OCI-LY7 (cell line): ENCODE measurements around the gene DPYSL4. TPM values are rescaled to one million over a fixed set of nuclear protein-coding genes. Genes with fewer than 3 reads are reported as not detected.

Experiments
- BruUV-seq: library from RNA; stranded (reverse); fragments of 400-500 nt; replicated peaks from 2 replicates; lab custom pipeline; 2021; lab: Mats Ljungman, UMichigan
- CTCF ChIA-PET: fragments of 300-600 bp; sonication (Branson Sonifier 250); formaldehyde crosslinking; loops from one replicate; lab custom pipeline; 2022; ENCODE audit warnings: antibody characterized with exemption; ENCODE audit not compliant: unreplicated experiment; lab: Charles Lee
- POLR2A ChIA-PET: fragments of 300-600 bp; sonication (Branson Sonifier 250); formaldehyde crosslinking; loops from one replicate; lab custom pipeline; 2022; ENCODE audit warnings: antibody characterized with exemption; lab: Charles Lee
- DNase-seq: peaks from one replicate; pipeline ENCODE4 v3.0.0-alpha.2; 2015; ENCODE audit warnings: low spot score
- H2AFZ ChIP-seq: fragments of 200-600 bp; sonication (generic), shearing (Covaris generic); 2 replicates; pipeline ENCODE4 v1.6.1; 2014; ENCODE audit warnings: mild to moderate bottlenecking, antibody characterized with exemption, low read length, moderate library complexity
- H3K27ac ChIP-seq: fragments of 200-600 bp; sonication (generic); 2 replicates; pipeline ENCODE4 v1.5.1; 2014; ENCODE audit warnings: mixed run types, low read depth, mild to moderate bottlenecking, moderate library complexity, low read length, inconsistent platforms; ENCODE audit not compliant: poor library complexity, severe bottlenecking
- H3K36me3 ChIP-seq: fragments of 200-600 bp; sonication (generic); 2 replicates; pipeline ENCODE4 v1.6.1; 2014; ENCODE audit warnings: mild to moderate bottlenecking, antibody characterized with exemption, low read length, moderate library complexity, mixed read lengths; ENCODE audit not compliant: insufficient read depth
- H3K4me1 ChIP-seq: fragments of 200-600 bp; sonication (generic); 2 replicates; pipeline ENCODE4 v1.5.1; 2014; ENCODE audit warnings: mild to moderate bottlenecking, low read length; ENCODE audit not compliant: insufficient read depth, poor library complexity, severe bottlenecking
- H3K4me2 ChIP-seq: fragments of 200-600 bp; sonication (generic); 2 replicates; pipeline ENCODE4 v1.6.1; 2014; ENCODE audit warnings: mild to moderate bottlenecking, low read length
- H3K4me3 ChIP-seq: fragments of 200-600 bp; sonication (generic); 2 replicates; pipeline ENCODE4 v1.5.1; 2014; ENCODE audit warnings: mild to moderate bottlenecking, low read depth, low read length; ENCODE audit not compliant: poor library complexity, severe bottlenecking
- H3K79me2 ChIP-seq: fragments of 200-600 bp; sonication (generic); 2 replicates; pipeline ENCODE4 v1.6.1; 2016; ENCODE audit warnings: low read depth, mild to moderate bottlenecking, low read length, moderate library complexity, mixed read lengths; ENCODE audit not compliant: insufficient read depth
- H3K9me2 ChIP-seq: fragments of 200-600 bp; sonication (generic); 2 replicates; pipeline ENCODE4 v1.6.1; 2016; ENCODE audit warnings: mild to moderate bottlenecking, low read length, mixed read lengths; ENCODE audit not compliant: insufficient read depth
- H3K9me3 ChIP-seq: fragments of 200-600 bp; sonication (generic); 2 replicates; pipeline ENCODE4 v1.6.1; 2014; ENCODE audit warnings: mild to moderate bottlenecking, mixed run types, low read length, mixed read lengths
- H4K20me1 ChIP-seq: fragments of 200-600 bp; sonication (generic); 2 replicates; pipeline ENCODE4 v1.6.1; 2014; ENCODE audit warnings: mild to moderate bottlenecking, antibody characterized with exemption, low read length, moderate library complexity, mixed read lengths; ENCODE audit not compliant: insufficient read depth
- CTCF ChIP-seq: fragments of 200-600 bp; sonication (generic); conservative IDR thresholded peaks from 2 replicates; pipeline ENCODE4 v1.5.1; 2014; ENCODE audit warnings: mild to moderate bottlenecking, antibody characterized with exemption, low read length, moderate library complexity, mixed read lengths
- EZH2phosphoT487 ChIP-seq: fragments of 200-600 bp; sonication (generic); IDR thresholded peaks from 2 replicates; pipeline ENCODE4 v1.6.1; 2018; ENCODE audit warnings: low read depth, borderline replicate concordance, mild to moderate bottlenecking, mixed run types, antibody characterized with exemption, low read length, moderate library complexity, mixed read lengths
- intact Hi-C: fragments of 100-400 bp; cut with micrococcal nuclease; formaldehyde crosslinking; loops from one replicate; pipeline ENCODE4 v1.10.0; 2022; ENCODE audit not compliant: unreplicated experiment
- total RNA-seq, 2 experiments: library from RNA; depleted of rRNA in 1 of 2; stranded (reverse); fragments of >200 nt in 1 of 2; shearing (Covaris generic) in 1 of 2; gene quantifications; 2 replicates each; pipeline ENCODE4 v1.2.3, GENCODE V29; 2014 to 2022

The DPYSL4 gene
- total RNA-seq, 2 experiments from 2014 or later: not detected

DNA sequence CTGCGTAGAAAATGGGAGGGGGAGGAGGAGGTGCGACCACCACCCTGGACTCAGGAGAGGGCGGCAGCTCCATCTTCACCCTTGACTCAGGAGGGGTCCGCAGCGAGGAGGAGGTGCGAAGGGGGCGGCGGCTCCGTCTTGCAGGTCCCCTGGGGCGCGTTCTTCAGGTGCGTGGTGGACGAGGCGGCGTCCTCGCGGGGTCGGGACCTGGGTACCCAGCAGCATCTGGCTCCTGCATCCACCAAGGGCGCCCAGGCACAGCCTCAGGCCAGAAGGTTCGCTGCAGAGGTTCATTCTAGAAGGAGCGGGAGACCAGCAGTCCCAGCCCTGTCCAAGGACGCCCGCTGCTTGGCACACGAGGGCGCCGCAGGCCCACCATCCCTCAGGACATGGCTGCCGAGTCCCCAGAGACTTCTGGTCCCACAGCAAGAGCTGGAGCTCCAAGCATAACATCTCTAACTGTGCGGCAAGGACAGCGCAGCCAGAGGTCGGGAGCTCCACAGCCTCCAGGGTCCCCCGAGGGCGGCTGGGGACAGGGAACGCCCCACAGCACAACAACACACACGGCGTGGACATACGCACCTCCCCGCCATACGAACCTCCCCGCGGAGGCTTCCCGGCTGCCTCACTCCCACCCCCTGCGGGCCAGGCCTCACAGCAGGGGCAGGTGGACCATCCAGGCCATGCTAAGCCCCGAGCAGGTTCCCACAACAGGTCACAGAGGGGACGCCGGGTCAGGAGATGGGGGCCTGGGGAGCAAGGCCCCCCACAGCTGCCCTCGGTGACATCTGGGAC, 16.8 kb upstream of the DPYSL4 start:
- H3K9me3 ChIP-seq: 0 out of 2 replicates have a peak, but pooled peaks cover 4% of the 10 kb centered on the region
- H3K27ac ChIP-seq: no peak overlapping the region
- H2AFZ ChIP-seq: no peak overlapping the region
- H3K4me2 ChIP-seq: no peak overlapping the region
- H3K4me3 ChIP-seq: no peak overlapping the region
- intact Hi-C loops: loop anchor here (10.0 kb wide), 1 partner anchor 255 kb away; no protein-coding TSS in a partner anchor
- no peaks in the 10 kb centered on the region for H3K4me1 ChIP-seq
- H3K79me2 ChIP-seq: no peaks in the 10 kb centered on the region
- CTCF ChIA-PET: no interaction called here
- DNase-seq: no peak
- no peaks in the 10 kb centered on the region for H3K9me2 ChIP-seq
- no peaks in the 10 kb centered on the region for H3K36me3 ChIP-seq
- H4K20me1 ChIP-seq: no peaks in the 10 kb centered on the region
- no TSS peak for BruUV-seq
- 0 out of 2 replicates have a peak, but pooled peaks have one; percentile 9 for TF ChIP-seq CTCF
- TF ChIP-seq EZH2phosphoT487: no peak
- POLR2A ChIA-PET: no interaction called here

- Histone ChIP-seq H2AFZ (no peak overlapping the region), H3K79me2 (no peaks in the 10 kb centered on the region), H3K9me3 (0 out of 2 replicates have a peak, but pooled peaks cover 4% of the 10 kb centered on the region), H3K27ac (no peak overlapping the region), H3K4me2 (no peak overlapping the region), H4K20me1 (no peaks in the 10 kb centered on the region), H3K4me3 (no peak overlapping the region), H3K36me3 (no peaks in the 10 kb centered on the region), H3K4me1 (no peaks in the 10 kb centered on the region), H3K9me2 (no peaks in the 10 kb centered on the region)
- no TSS peak for BruUV-seq
- ChIA-PET CTCF (no interaction called here), POLR2A (no interaction called here)
- DNase-seq: no peak
- TF ChIP-seq CTCF: no peak
- intact Hi-C loops: no loop called here
Measured at GRCh38 chr10:132170561-132171361, 16.0 kb upstream of the DPYSL4 start.
